Measurements from ENCODE around the gene ART3. TPM values are rescaled to one million over a fixed set of nuclear protein-coding genes. Genes with fewer than 3 reads are reported as not detected.

ART3 gene
- total and polyA plus RNA-seq, 9 of the 15 experiments (the other 6 are each of a cell fraction or from before 2014, with no cell fraction given) = 0.69 to 1.4 (median 1.1) TPM; not detected in 1

GRCh38 chr4:76090241-76090691 lies 15.8 kb downstream of the ART3 start (continued):
- no peak for TF ChIP-seq ZNF518B (CRISPR knock-in tag; IDR thresholded peaks at IDR 0.05)
- no peak for TF ChIP-seq SRF (CRISPR knock-in tag; IDR thresholded peaks at IDR 0.05)
- TF ChIP-seq ZNF263 (CRISPR knock-in tag; IDR thresholded peaks at IDR 0.05; ENCODE audit: borderline replicate concordance) = no peak
- TF ChIP-seq JUND (IDR thresholded peaks at IDR 0.05; ENCODE audit: borderline replicate concordance, low read depth, low read length) = peak; percentile 88
- peak; percentile 91; the same call in 2 of the 3 replicates for TF ChIP-seq JUND (tag; IDR thresholded peaks at IDR 0.05; ENCODE audit: borderline replicate concordance, low read depth, low read length)
- TF ChIP-seq TCF15 (CRISPR knock-in tag; IDR thresholded peaks at IDR 0.05) = no peak
- TF ChIP-seq TGIF2 (CRISPR knock-in tag; IDR thresholded peaks at IDR 0.05) = no peak
- peak; percentile 12; the same call in 1 of the 2 replicates for TF ChIP-seq EHMT2 (IDR thresholded peaks at IDR 0.05)
- no peak for TF ChIP-seq DMBX1 (CRISPR knock-in tag; IDR thresholded peaks at IDR 0.05; ENCODE audit: borderline replicate concordance)
- peak; percentile 47; the same call in 1 of the 2 replicates for TF ChIP-seq NR2C1 (IDR thresholded peaks at IDR 0.05)
- peak; percentile 56 for TF ChIP-seq NR2C1 (tag; IDR thresholded peaks at IDR 0.05)
- peak; percentile 22; the same call in 1 of the 2 replicates for TF ChIP-seq PML (IDR thresholded peaks at IDR 0.05; ENCODE audit: low read length)
- no peak for TF ChIP-seq ZZZ3 (IDR thresholded peaks at IDR 0.05)
- TF ChIP-seq KLF16 (IDR thresholded peaks at IDR 0.05) = no peak
- no peak for TF ChIP-seq THAP7 (CRISPR knock-in tag; IDR thresholded peaks at IDR 0.05)
- TF ChIP-seq PRMT5 (CRISPR knock-in tag; IDR thresholded peaks at IDR 0.05) = no peak
- TF ChIP-seq KDM4B (IDR thresholded peaks at IDR 0.05; ENCODE audit: borderline replicate concordance in 2 of 2, low read depth in 1 of 2) = no peak
- TF ChIP-seq ZNF507 (tag; conservative IDR thresholded peaks at IDR 0.05) = no peak
- no peak for TF ChIP-seq ZBTB33 (CRISPR knock-in tag; IDR thresholded peaks at IDR 0.05)
